Measurements from ENCODE around the gene GHRH.

Gene GHRH

GRCh38 chr20:37242503-37242902 lies 19.1 kb downstream of the GHRH start:
- Histone ChIP-seq H3K36me3 (peaks cover 74% of the 10 kb centered on the region), H3K4me3 (ENCODE audit: low read depth in 1 of 2, low read length in 1 of 2) (no peak overlapping the region), H3K9me3 (no peaks in the 10 kb centered on the region), H3K27me3 (no peaks in the 10 kb centered on the region), H3K27ac (no peak overlapping the region), H3K4me1 (ENCODE audit: control insufficient read depth in 1 of 2, insufficient read depth in 1 of 2, low read depth in 1 of 2, low read length in 1 of 2) (no peaks in the 10 kb centered on the region)
- TF ChIP-seq, protein P1, sequence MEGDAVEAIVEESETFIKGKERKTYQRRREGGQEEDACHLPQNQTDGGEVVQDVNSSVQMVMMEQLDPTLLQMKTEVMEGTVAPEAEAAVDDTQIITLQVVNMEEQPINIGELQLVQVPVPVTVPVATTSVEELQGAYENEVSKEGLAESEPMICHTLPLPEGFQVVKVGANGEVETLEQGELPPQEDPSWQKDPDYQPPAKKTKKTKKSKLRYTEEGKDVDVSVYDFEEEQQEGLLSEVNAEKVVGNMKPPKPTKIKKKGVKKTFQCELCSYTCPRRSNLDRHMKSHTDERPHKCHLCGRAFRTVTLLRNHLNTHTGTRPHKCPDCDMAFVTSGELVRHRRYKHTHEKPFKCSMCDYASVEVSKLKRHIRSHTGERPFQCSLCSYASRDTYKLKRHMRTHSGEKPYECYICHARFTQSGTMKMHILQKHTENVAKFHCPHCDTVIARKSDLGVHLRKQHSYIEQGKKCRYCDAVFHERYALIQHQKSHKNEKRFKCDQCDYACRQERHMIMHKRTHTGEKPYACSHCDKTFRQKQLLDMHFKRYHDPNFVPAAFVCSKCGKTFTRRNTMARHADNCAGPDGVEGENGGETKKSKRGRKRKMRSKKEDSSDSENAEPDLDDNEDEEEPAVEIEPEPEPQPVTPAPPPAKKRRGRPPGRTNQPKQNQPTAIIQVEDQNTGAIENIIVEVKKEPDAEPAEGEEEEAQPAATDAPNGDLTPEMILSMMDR (IDR thresholded peaks at IDR 0.05), result no peak

DNA sequence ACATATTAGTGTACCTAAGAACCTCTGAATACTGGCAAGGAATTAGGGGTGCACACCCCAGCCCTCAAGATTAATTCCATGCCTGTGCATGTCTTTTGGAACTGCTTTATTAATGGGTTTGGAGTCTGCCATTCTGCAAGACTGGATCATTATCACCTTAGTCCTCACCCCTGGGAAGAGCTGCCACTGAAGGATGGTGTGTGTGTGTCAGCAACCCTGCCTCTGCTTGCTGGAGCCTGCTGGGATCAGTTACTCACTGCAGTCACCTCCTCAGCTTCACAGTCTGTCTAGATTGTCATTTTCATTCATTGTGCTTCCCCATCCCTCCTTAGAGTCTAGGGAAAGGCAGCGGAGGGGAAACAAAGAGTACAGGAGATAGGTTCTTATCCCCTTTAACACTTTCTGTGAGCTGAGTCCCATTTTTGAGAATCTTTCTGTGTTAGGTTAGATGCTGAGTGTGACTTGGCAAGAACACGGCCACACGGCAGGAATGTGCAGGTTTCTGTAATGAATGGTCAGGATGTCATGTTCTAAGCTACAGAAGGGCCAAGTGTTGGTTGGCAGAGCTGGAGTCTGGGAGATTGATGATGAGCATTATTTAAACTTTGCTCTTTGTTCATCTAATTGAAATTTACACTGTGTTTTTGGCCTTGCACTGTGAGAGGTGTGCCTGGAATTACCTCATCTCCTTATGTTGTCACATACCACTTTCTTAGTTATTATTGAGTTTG lies 21.1 kb downstream of the GHRH start:
- no peaks in the 10 kb centered on the region for H3K4me1 ChIP-seq (ENCODE audit: control insufficient read depth in 1 of 2, insufficient read depth in 1 of 2, low read depth in 1 of 2, low read length in 1 of 2)
- no peak overlapping the region for H3K4me3 ChIP-seq (ENCODE audit: low read depth in 1 of 2, low read length in 1 of 2)
- peaks cover 94% of the 10 kb centered on the region for H3K36me3 ChIP-seq
- no peaks in the 10 kb centered on the region for H3K9me3 ChIP-seq
- H3K27ac ChIP-seq, result no peak overlapping the region
- H3K27me3 ChIP-seq, result no peaks in the 10 kb centered on the region
- TF ChIP-seq, protein P1 (IDR thresholded peaks at IDR 0.05), result no peak

DNA sequence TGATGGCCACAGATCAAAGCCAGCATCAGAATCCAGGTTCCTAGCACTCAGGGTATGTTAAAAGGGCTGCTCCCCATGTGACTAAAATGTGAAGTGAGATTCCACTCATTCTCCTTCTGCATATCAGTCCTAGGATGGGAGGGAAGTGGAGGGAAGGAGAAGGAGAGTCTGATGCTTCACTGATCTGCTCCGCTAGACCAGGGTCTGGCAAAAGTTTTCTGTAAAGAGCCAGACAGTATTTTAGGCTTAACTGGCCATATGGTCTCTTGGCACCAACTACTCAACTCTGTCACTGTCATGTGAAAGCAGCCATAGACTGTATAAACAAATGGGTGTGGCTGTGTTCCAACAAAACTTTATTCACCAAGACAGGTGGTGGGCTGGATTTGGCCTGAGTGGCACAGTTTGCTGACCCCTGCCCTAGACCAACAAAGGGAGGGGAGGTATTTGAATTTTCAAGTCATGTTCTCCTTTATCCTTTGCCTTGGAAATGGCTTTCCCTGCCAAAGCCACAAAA lies 22.6 kb downstream of the GHRH start:
- Histone ChIP-seq H3K27ac (no peak overlapping the region), H3K9me3 (no peaks in the 10 kb centered on the region), H3K4me1 (ENCODE audit: control insufficient read depth in 1 of 2, insufficient read depth in 1 of 2, low read depth in 1 of 2, low read length in 1 of 2) (no peaks in the 10 kb centered on the region), H3K36me3 (peaks cover 99% of the 10 kb centered on the region), H3K4me3 (ENCODE audit: low read depth in 1 of 2, low read length in 1 of 2) (no peak overlapping the region), H3K27me3 (no peaks in the 10 kb centered on the region)
- TF ChIP-seq, protein P1 (IDR thresholded peaks at IDR 0.05), result no peak

DNA sequence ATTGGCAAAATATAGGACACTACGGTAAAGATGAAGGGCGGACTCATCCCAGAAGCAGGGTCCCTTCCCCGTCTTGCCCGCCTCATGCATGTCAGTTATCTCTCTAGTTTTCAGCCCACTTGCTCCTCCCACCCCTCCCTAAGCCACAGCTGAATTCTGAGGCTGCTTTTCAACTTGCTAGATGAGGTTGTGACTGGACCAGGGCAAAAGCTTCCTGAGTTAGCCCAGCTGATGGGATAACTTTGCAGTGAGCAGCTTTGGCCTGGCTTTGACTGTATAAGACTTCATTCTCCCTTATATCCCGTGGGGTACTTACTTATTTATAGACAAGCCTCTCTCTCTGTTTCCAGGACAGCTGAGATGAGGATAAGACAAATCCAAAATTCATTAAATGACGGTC lies 23.2 kb downstream of the GHRH start:
- Histone ChIP-seq H3K4me1 (ENCODE audit: control insufficient read depth in 1 of 2, insufficient read depth in 1 of 2, low read depth in 1 of 2, low read length in 1 of 2) (no peaks in the 10 kb centered on the region), H3K27ac (no peak overlapping the region), H3K9me3 (no peaks in the 10 kb centered on the region), H3K4me3 (ENCODE audit: low read depth in 1 of 2, low read length in 1 of 2) (no peak overlapping the region), H3K36me3 (peaks cover 99% of the 10 kb centered on the region), H3K27me3 (no peaks in the 10 kb centered on the region)
- TF ChIP-seq, protein P1 (IDR thresholded peaks at IDR 0.05), result no peak

GRCh38 chr20:37237656-37238055 lies 24.0 kb downstream of the GHRH start:
- no peak overlapping the region for H3K27ac ChIP-seq
- TF ChIP-seq, protein P1 (IDR thresholded peaks at IDR 0.05), result no peak
- H3K4me3 ChIP-seq (ENCODE audit: low read depth in 1 of 2, low read length in 1 of 2), result no peak overlapping the region
- H3K27me3 ChIP-seq, result no peaks in the 10 kb centered on the region
- no peaks in the 10 kb centered on the region for H3K9me3 ChIP-seq
- peaks cover 99% of the 10 kb centered on the region for H3K36me3 ChIP-seq
- no peaks in the 10 kb centered on the region for H3K4me1 ChIP-seq (ENCODE audit: control insufficient read depth in 1 of 2, insufficient read depth in 1 of 2, low read depth in 1 of 2, low read length in 1 of 2)
